A549 treated with AZD9567 at 1 μM for 4 hours (cell line): ENCODE results near the gene COL4A1. TPM values are rescaled to one million over a fixed set of nuclear protein-coding genes. Genes with fewer than 3 reads are reported as not detected.

Source experiments
- total RNA-seq: library from RNA; stranded (reverse); fragments of 200-300 nt; extraction: Qiagen RNA extraction; gene quantifications from 5 replicates; pipeline ENCODE4 v1.2.3, GENCODE V29; 2022; ENCODE audit not compliant: insufficient read depth

Gene COL4A1
- 78.1 to 99.1 TPM (median 93.0 TPM) in 5 replicates for total RNA-seq

DNA sequence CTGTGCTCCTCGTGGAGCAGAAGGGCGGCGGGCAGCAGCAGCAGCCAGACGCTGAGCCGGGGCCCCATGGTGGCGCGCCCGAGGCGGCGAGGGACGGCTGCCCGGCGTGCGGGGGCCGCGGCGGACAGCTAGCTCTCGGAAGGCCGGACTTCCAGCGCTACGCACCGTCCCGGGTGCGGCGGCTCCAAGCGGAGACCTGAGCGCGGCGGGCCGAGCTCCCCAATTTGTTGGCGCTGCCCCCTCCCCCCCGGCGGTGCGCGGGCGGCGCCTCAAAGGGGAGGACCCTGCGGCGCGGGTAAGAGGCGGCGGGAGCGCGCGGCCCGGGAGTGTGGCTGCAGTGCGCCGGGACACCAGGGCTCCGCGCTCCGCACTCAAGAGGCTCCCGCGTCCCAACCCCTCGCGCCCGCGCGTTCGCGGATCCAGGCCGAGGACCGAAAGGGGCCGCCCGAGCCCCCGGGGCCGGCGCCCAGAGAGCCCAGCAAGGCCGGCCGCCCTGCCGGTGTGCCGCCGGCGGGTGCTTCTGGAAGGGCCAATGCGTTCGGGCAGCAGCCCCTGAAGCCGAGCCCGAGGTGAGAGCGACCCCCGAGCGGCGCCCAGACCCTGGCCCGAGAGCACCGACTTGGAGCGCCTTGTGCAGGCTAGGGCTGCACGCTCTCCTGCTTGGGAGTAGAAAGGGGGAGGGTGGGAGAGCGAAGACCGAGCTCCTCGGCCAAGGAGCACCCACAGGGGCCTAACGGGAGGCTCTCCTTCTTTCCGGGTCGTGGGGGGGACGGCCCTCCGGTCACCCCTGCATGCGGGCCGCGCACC lies at the start of gene COL4A1, which contains the start of gene COL4A2:
TSS of gene COL4A1 (minus strand) at position 198 of the 807 bp plus-strand sequence. CDS start at position 68, 130 bp downstream.
TSS of gene COL4A2 (plus strand) at position 325 of the 807 bp plus-strand sequence. CDS start 620 bp downstream, outside the sequence.

Other genes starting within 250 kb of the COL4A1 start
- 129 to 164 TPM (median 142 TPM) in 5 replicates for gene COL4A2, start 127 bp upstream of the COL4A1 start, total RNA-seq